Mucosa of stomach (tissue), 1 donor: ENCODE data around the gene GMCL2.
"Not testable (repeated sequence)": the region's sequence is repeated elsewhere in the genome, so short reads cannot be mapped to it uniquely, and the experiment has no call there.

Experiments
- H3K27me3 ChIP-seq: one replicate; pipeline ENCODE4 v1.7.0; 2013; ENCODE audit warnings: mild to moderate bottlenecking, low read length; ENCODE audit not compliant: control insufficient read depth, insufficient read depth
- H3K36me3 ChIP-seq: one replicate; pipeline ENCODE4 v1.7.0; 2013; ENCODE audit warnings: low read length; ENCODE audit not compliant: control insufficient read depth, insufficient read depth
- H3K4me1 ChIP-seq: one replicate; pipeline ENCODE4 v1.7.0; 2013; ENCODE audit warnings: mild to moderate bottlenecking, low read length; ENCODE audit not compliant: control insufficient read depth, insufficient read depth
- H3K4me3 ChIP-seq: one replicate; pipeline ENCODE4 v1.7.0; 2013; ENCODE audit warnings: low read length
- H3K9ac ChIP-seq: one replicate; pipeline ENCODE4 v1.7.0; 2013; ENCODE audit warnings: mild to moderate bottlenecking, low read length, moderate library complexity
- H3K9me3 ChIP-seq: one replicate; pipeline ENCODE4 v1.7.0; 2013; ENCODE audit warnings: mild to moderate bottlenecking, low read length, moderate library complexity; ENCODE audit not compliant: control insufficient read depth
- donor health status: Pancreatic carcinoma.

GMCL2 gene

GRCh38 chr5:178229861-178230260, 42.7 kb upstream of the GMCL2 start:
- Histone ChIP-seq H3K4me3 (no peak overlapping the region), H3K27me3 (no peaks in the 10 kb centered on the region), H3K9ac (peak overlapping the region; percentile 89), H3K9me3 (no peaks in the 10 kb centered on the region), H3K4me1 (peaks cover 26% of the 10 kb centered on the region), H3K36me3 (peaks cover 13% of the 10 kb centered on the region)

GRCh38 chr5:178229111-178229510, 41.9 kb upstream of the GMCL2 start:
- not testable (repeated sequence) for H3K4me3 ChIP-seq, H3K27me3 ChIP-seq, H3K9me3 ChIP-seq, H3K9ac ChIP-seq
- Histone ChIP-seq H3K36me3 (peaks cover 13% of the 10 kb centered on the region), H3K4me1 (peaks cover 26% of the 10 kb centered on the region)

GRCh38 chr5:178228609-178229008, 41.4 kb upstream of the GMCL2 start:
- Histone ChIP-seq H3K36me3 (peaks cover 13% of the 10 kb centered on the region), H3K4me3 (no peak overlapping the region), H3K4me1 (peaks cover 26% of the 10 kb centered on the region), H3K9ac (no peak overlapping the region), H3K9me3 (no peaks in the 10 kb centered on the region), H3K27me3 (no peaks in the 10 kb centered on the region)

- peaks cover 25% of the 10 kb centered on the region for H3K4me1 ChIP-seq
- H3K9me3 ChIP-seq: no peaks in the 10 kb centered on the region
- peaks cover 13% of the 10 kb centered on the region for H3K36me3 ChIP-seq
- H3K4me3 ChIP-seq: no peak overlapping the region
- no peak overlapping the region for H3K9ac ChIP-seq
- no peaks in the 10 kb centered on the region for H3K27me3 ChIP-seq
Observed at GRCh38 chr5:178227929-178228328, 40.8 kb upstream of the GMCL2 start.

GRCh38 chr5:178227138-178227659, 40.0 kb upstream of the GMCL2 start:
- Histone ChIP-seq H3K9me3 (no peaks in the 10 kb centered on the region), H3K27me3 (no peaks in the 10 kb centered on the region), H3K4me3 (no peak overlapping the region), H3K36me3 (peaks cover 13% of the 10 kb centered on the region), H3K4me1 (peaks cover 22% of the 10 kb centered on the region), H3K9ac (no peak overlapping the region)

- Histone ChIP-seq H3K27me3 (no peaks in the 10 kb centered on the region), H3K36me3 (peaks cover 8% of the 10 kb centered on the region), H3K9me3 (no peaks in the 10 kb centered on the region), H3K4me3 (no peak overlapping the region), H3K4me1 (peaks cover 5% of the 10 kb centered on the region), H3K9ac (no peak overlapping the region)
Observed at GRCh38 chr5:178225174-178225573, 38.0 kb upstream of the GMCL2 start.

- Histone ChIP-seq H3K4me3 (no peak overlapping the region), H3K36me3 (peaks cover 2% of the 10 kb centered on the region), H3K9ac (no peak overlapping the region), H3K9me3 (no peaks in the 10 kb centered on the region), H3K4me1 (no peaks in the 10 kb centered on the region), H3K27me3 (no peaks in the 10 kb centered on the region)
Observed at GRCh38 chr5:178224403-178224802, 37.2 kb upstream of the GMCL2 start.

- Histone ChIP-seq H3K9me3 (no peaks in the 10 kb centered on the region), H3K9ac (no peak overlapping the region), H3K4me3 (no peak overlapping the region), H3K27me3 (no peaks in the 10 kb centered on the region), H3K4me1 (no peaks in the 10 kb centered on the region), H3K36me3 (no peaks in the 10 kb centered on the region)
Observed at GRCh38 chr5:178223828-178224335, 36.7 kb upstream of the GMCL2 start.

GRCh38 chr5:178223196-178223773, 36.1 kb upstream of the GMCL2 start:
- no peaks in the 10 kb centered on the region for H3K9me3 ChIP-seq
- no peak overlapping the region for H3K9ac ChIP-seq
- no peaks in the 10 kb centered on the region for H3K4me1 ChIP-seq
- no peak overlapping the region for H3K4me3 ChIP-seq
- H3K27me3 ChIP-seq: no peaks in the 10 kb centered on the region
- H3K36me3 ChIP-seq: no peaks in the 10 kb centered on the region

GRCh38 chr5:178222292-178222691, 35.1 kb upstream of the GMCL2 start:
- no peaks in the 10 kb centered on the region for H3K36me3 ChIP-seq

GRCh38 chr5:178221853-178222252, 34.7 kb upstream of the GMCL2 start:
- Histone ChIP-seq H3K4me3 (no peak overlapping the region), H3K9ac (no peak overlapping the region), H3K27me3 (no peaks in the 10 kb centered on the region), H3K9me3 (no peaks in the 10 kb centered on the region), H3K4me1 (no peaks in the 10 kb centered on the region), H3K36me3 (no peaks in the 10 kb centered on the region)

More at GRCh38 chr5:178222292-178222691, 35.1 kb upstream of the GMCL2 start:
- Histone ChIP-seq H3K9ac (no peak overlapping the region), H3K4me3 (no peak overlapping the region), H3K4me1 (no peaks in the 10 kb centered on the region), H3K27me3 (no peaks in the 10 kb centered on the region), H3K9me3 (no peaks in the 10 kb centered on the region)

GRCh38 chr5:178221282-178221681, 34.1 kb upstream of the GMCL2 start:
- Histone ChIP-seq H3K4me1 (peaks cover under 1% of the 10 kb centered on the region), H3K9me3 (no peaks in the 10 kb centered on the region), H3K4me3 (no peak overlapping the region), H3K9ac (no peak overlapping the region), H3K36me3 (no peaks in the 10 kb centered on the region), H3K27me3 (no peaks in the 10 kb centered on the region)
